GM11168 (cell line): ENCODE data around the gene TUBGCP3.
"Not testable (repeated sequence)": the region's sequence is repeated elsewhere in the genome, so short reads cannot be mapped to it uniquely, and the experiment has no call there.

Experiments used
- in situ Hi-C: fragments of 300-500 bp; cut with MboI; formaldehyde crosslinking; loops from one replicate; pipeline ENCODE4 v1.12.0; 2022; ENCODE audit warnings: low sequenced_read_pairs; ENCODE audit not compliant: unreplicated experiment

The TUBGCP3 gene, protein sequence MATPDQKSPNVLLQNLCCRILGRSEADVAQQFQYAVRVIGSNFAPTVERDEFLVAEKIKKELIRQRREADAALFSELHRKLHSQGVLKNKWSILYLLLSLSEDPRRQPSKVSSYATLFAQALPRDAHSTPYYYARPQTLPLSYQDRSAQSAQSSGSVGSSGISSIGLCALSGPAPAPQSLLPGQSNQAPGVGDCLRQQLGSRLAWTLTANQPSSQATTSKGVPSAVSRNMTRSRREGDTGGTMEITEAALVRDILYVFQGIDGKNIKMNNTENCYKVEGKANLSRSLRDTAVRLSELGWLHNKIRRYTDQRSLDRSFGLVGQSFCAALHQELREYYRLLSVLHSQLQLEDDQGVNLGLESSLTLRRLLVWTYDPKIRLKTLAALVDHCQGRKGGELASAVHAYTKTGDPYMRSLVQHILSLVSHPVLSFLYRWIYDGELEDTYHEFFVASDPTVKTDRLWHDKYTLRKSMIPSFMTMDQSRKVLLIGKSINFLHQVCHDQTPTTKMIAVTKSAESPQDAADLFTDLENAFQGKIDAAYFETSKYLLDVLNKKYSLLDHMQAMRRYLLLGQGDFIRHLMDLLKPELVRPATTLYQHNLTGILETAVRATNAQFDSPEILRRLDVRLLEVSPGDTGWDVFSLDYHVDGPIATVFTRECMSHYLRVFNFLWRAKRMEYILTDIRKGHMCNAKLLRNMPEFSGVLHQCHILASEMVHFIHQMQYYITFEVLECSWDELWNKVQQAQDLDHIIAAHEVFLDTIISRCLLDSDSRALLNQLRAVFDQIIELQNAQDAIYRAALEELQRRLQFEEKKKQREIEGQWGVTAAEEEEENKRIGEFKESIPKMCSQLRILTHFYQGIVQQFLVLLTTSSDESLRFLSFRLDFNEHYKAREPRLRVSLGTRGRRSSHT

GRCh38 chr13:112587764-112588489 lies at the start of gene TUBGCP3:
Gene TUBGCP3 (minus strand): TSS chr13:112588153. CDS start chr13:112587980, 173 bp downstream.
- in situ Hi-C loops: no loop called here

GRCh38 chr13:112637017-112637801 lies 49.3 kb upstream of the TUBGCP3 start:
- in situ Hi-C loops: loop anchor here (5.0 kb wide), 1 partner anchor 235 kb away; no protein-coding TSS in a partner anchor

DNA sequence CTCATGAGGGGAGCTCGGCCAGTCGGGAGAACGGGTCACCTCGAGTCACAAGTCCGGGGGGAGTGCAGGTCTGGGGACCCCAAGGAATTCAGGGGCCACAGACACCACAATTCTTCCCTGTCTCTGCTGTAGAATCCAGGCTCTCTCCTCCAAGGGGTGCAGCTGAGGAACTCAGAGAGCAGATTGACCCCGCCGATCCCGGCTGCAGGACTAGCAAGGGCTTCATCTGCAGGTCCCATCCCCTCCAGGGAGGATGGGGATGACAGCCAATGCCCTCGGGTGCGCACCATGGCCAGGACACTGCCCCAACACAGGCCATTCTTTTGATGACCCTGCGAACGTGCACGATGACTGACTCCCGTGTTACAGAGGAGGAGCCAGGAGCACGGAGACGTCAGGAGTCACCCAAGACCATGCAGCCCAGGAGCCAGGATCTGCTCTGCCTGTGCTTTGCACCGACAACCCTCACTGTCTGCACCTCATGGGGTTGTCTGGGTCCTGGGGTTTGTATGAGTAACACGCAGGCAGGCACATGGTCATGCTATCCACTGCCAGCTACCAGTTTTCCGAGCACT lies 48.5 kb upstream of the TUBGCP3 start:
- in situ Hi-C loops: loop anchor here (5.0 kb wide), 1 partner anchor 236 kb away; no protein-coding TSS in a partner anchor

- in situ Hi-C loops: loop anchor here (5.0 kb wide), 1 partner anchor 237 kb away; no protein-coding TSS in a partner anchor
These were observed 47.4 kb upstream of the TUBGCP3 start for GRCh38 chr13:112635323-112635722.

DNA sequence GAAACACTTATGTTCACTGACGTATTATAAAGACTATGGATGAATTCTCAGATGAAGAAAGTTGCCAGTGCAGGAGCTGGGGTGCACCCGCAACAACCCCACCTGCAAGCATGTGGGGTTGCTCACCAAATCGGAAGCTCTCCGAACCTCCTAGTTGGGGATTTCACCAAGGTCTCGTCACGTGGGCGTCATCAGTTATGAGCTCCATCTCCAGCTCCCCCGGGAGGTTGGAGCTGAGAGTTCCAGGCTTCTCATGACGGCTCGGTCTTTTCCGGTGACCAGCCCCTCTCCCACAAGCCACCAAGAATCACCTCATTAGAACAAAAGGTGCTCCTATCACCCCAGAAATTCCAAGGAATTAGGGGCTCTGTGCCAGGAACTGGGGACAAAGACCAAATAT lies 46.1 kb upstream of the TUBGCP3 start:
- in situ Hi-C loops: no loop called here

DNA sequence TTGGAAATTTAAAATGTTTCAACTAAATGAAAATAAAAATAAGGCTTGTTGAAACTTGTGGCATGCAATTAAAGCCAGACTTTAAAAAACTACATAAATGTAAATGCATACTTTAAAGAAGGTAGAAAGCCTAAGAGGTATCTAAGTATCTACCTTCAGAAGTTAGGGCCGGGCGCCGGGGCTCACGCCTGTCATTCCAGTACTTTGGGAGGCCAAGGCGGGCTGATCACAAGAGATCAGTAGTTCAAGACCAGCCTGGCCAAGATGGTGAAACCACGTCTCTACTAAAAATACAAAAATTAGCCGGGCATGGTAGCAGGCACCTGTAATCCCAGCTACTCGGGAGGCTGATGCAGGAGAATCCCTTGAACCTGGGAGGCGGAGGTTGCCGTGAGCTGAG lies 42.3 kb upstream of the TUBGCP3 start:
- in situ Hi-C loops: not testable (repeated sequence)

- in situ Hi-C loops: no loop called here
These were observed 41.2 kb upstream of the TUBGCP3 start for GRCh38 chr13:112629161-112629560.

GRCh38 chr13:112627613-112628012 lies 39.7 kb upstream of the TUBGCP3 start:
- in situ Hi-C loops: not testable (repeated sequence)

- in situ Hi-C loops: no loop called here
These were observed 39.2 kb upstream of the TUBGCP3 start for GRCh38 chr13:112627161-112627560.

DNA sequence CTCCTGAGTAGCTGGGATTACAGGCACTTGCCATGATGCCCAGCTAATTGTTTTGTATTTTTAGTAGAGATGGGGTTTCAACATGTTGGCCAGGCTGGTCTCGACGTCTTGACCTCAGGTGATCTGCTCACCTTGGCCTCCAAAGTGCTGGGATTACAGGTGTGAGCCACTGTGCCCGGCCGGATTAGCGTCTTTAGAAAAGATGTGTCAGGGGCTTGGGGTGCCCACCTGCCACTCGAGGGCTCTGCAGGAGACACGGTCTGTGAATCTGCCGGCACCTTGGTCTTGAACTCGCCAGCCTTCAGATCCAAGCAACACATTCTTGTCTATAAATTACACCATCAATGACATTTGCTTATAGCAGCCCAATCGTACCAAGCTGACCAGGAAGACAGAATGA lies 38.8 kb upstream of the TUBGCP3 start:
- in situ Hi-C loops: no loop called here

DNA sequence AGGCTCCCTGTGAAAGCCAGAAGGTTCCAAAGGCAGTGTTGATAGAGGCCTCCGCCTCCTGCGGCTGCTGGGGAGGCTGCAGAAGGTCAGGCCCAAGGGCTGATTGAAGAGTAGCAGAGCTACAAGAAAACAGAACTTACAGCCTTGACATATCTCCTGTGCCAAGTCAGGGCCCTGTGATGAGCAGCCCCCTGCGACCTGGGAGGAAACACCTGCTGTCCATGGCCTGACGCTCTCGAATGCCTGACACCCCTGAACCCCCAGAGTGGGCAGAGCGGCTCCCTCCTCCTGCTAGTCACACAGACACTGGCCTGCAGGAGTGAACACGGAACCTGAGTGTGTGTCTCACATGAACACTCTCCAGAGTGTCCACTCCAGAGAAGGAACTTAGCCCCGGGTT lies 38.2 kb upstream of the TUBGCP3 start:
- in situ Hi-C loops: no loop called here

GRCh38 chr13:112625698-112626097 lies 37.7 kb upstream of the TUBGCP3 start:
- in situ Hi-C loops: no loop called here

DNA sequence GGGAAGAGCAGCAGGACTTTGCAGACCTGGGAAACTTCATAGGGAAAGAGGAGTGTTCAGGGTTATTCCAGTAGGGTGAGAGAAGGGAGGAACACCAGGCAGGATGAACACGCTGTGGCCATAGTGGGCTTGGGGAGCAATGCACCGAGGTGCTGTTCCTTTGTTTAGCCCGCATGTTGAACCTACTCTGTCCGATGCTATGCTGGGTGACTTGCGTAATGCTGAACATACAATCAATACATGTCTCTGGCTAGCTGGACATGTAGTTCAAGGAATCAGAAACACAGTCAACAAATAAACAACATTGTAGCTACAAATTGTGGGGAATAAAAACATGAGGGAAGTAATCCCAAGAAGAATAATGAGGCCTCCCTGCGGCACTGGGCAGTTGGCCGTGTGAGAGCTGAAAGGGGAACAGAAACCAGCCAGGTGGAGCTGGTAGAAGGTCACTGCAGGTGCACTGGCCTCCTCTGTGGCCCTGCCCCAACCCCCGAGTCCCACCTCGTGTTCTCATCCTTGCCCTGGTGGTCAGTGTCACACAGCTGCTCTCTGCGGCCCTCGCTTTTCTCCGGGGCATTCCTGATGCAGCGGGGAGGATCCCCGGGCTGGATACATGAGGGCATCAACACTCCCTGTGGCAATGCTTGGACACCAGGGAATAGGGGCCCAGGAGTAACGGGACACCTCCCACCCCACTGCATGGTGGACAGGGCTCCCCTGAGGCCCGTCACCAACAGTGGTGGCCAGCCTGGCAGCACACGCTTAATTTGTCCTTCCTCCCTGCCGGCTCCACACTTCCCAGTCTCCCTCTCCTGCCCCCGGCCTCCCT lies 36.9 kb upstream of the TUBGCP3 start:
- in situ Hi-C loops: no loop called here

DNA sequence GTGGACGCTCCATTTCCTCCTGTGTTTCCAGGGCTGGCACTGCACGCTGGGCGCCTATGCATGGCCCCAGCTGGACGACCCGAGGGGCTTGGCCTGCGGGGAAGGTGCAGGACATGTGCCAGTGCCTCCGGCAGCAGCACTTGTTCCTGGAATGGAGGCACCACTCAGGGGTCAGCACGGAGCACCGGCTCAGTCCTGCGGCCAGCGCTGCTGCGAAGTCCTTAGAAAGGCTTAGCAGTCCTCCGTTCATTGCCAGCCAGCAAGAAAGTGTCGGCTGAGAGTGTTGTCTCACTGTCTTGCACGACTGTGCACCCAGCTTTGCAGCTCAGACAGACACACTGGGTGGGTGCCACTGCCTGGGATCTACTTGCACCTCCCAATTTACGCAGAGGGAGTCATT lies 36.1 kb upstream of the TUBGCP3 start:
- in situ Hi-C loops: no loop called here

DNA sequence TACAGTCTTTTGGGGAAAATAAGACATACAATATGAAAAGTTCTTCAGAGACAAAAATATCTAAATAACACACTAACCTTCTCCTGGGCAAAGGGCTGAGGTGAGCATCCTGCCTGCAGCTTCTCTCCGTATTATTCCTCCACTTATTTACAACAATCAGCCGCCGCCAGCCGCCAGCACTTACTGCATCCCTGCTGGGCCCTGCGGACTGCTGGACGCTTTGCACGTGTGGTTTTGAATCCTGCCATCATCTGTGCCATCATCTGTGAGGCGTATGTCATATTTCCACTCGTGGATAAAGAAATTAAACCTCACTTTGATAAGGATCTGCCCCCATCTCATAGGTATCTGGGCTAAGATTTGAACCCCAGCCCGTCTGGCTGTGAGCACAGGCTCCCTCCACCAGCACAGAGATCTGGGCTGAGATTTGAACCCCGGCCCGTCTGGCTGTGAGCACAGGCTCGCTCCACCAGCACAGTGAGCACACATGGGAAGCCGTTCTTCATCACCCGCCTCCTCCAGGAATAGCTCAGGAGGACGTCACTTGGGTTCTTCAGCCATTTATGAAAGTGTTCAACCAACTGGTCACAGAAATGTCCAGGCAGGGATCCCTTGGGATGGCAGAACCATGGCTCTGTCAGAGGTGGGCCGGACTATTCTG lies 35.2 kb upstream of the TUBGCP3 start:
- in situ Hi-C loops: no loop called here

- in situ Hi-C loops: no loop called here
These were observed 34.4 kb upstream of the TUBGCP3 start for GRCh38 chr13:112622375-112622774.

DNA sequence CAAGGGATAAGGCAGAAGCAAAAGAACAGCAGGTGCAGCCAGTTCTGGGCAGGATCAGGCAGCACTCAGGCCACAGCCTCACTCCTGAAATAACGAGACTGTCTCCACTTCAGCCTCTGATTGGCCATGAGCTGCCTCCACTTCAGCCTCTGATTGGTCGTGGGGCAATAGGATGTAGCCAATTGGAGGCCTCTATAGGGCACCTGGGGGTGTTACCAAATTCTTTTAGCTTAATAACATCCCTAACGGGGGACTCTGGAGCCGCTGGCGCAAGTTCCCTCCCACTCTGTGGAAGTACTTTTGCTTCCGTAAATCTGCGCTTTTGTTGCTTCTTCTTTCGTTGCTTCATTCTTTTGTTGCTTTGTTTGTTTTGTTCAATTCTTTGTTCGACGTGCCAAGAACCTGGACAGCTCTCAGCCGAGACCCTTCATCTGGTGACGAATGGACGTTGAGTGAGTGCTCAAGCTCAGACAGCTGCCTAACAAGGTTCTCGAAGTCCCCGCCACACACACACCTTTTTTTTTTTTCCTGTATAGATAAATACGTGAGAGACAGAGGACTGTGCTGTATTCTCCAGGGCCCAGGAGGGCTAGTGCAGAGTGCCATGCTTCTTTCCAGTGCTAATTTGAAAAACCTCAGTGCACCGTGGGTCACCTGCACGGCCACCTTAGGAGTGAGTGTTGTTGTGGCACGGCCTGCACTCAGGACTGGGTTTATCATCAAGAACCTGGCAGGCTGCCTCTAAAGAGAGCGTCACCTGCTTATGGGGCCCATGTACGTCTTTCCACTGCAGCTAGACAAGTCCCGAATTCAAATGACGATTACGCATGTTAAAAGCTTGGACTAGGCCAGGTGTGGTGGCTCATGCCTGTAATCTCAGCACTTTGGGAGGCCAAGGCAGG lies 32.0 kb upstream of the TUBGCP3 start:
- in situ Hi-C loops: no loop called here
